PC-3 (cell line): ENCODE measurements around the gene PREP. TPM values are rescaled to one million over a fixed set of nuclear protein-coding genes. Genes with fewer than 3 reads are reported as not detected.
A peak's percentile ranks its signal among the peaks of the same experiment; 100 is the strongest.

Experiments used
- ATAC-seq: fragments of 200-7000 bp; cut with Tn5 transposase; 2 replicates; pipeline ENCODE4 v1.9.1; 2020; ENCODE audit warnings: mild to moderate bottlenecking, moderate library complexity
- BruUV-seq: library from RNA; stranded (reverse); fragments of 400-500 nt; replicated peaks from 2 replicates; lab custom pipeline; 2021; lab: Mats Ljungman, UMichigan
- CTCF ChIA-PET: fragments of 300-600 bp; sonication (Branson Sonifier 250); formaldehyde crosslinking; loops from one replicate; lab custom pipeline; 2022; ENCODE audit warnings: antibody characterized with exemption; lab: Charles Lee
- POLR2A ChIA-PET: fragments of 300-600 bp; sonication (Branson Sonifier 250); formaldehyde crosslinking; loops from one replicate; lab custom pipeline; 2022; ENCODE audit warnings: antibody characterized with exemption; ENCODE audit not compliant: unreplicated experiment; lab: Charles Lee
- DNase-seq: peaks from one replicate; pipeline ENCODE4 v3.0.0-alpha.2; 2015
- H2AFZ ChIP-seq: fragments of 300-600 bp; sonication (generic); 2 replicates; pipeline ENCODE4 v1.6.0; 2016; ENCODE audit warnings: antibody characterized with exemption, low read length
- H3F3A ChIP-seq: fragments of 300-600 bp; sonication (generic); one replicate; pipeline ENCODE4 v1.6.0; 2017; ENCODE audit warnings: antibody characterized with exemption, low read length, control low read depth, mild to moderate bottlenecking; ENCODE audit not compliant: unreplicated experiment
- H3K27ac ChIP-seq: fragments of 300-600 bp; sonication (generic); 2 replicates; pipeline ENCODE4 v1.5.1; 2016; ENCODE audit warnings: mild to moderate bottlenecking, low read length
- H3K27me3 ChIP-seq: fragments of 300-600 bp; sonication (generic); 2 replicates; pipeline ENCODE4 v1.6.1; 2016; ENCODE audit warnings: low read length, mixed read lengths
- H3K36me3 ChIP-seq: fragments of 300-600 bp; sonication (generic); 2 replicates; pipeline ENCODE4 v1.6.1; 2016; ENCODE audit warnings: low read depth, mixed run types, low read length, mixed read lengths
- H3K4me1 ChIP-seq: fragments of 300-600 bp; sonication (generic); 2 replicates; pipeline ENCODE4 v1.5.1; 2016; ENCODE audit warnings: low read length; ENCODE audit not compliant: insufficient read depth
- H3K4me2 ChIP-seq: fragments of 300-600 bp; sonication (generic); 2 replicates; pipeline ENCODE4 v1.6.0; 2016; ENCODE audit warnings: low read length
- H3K4me3 ChIP-seq: fragments of 300-600 bp; sonication (generic); 2 replicates; pipeline ENCODE4 v1.5.1; 2016; ENCODE audit warnings: mild to moderate bottlenecking, low read length, mixed read lengths
- H3K79me2 ChIP-seq: fragments of 300-600 bp; sonication (generic); 2 replicates; pipeline ENCODE4 v1.6.1; 2017; ENCODE audit warnings: low read length, mixed read lengths
- H3K9ac ChIP-seq: fragments of 300-600 bp; sonication (generic); 2 replicates; pipeline ENCODE4 v1.6.0; 2016; ENCODE audit warnings: mild to moderate bottlenecking, low read length
- H3K9me2 ChIP-seq: fragments of 300-600 bp; sonication (generic); replicated peaks from 2 replicates; pipeline ENCODE4 v1.6.1; 2016; ENCODE audit warnings: mixed run types, low read length, mixed read lengths
- H3K9me3 ChIP-seq: fragments of 300-600 bp; sonication (generic); 2 replicates; pipeline ENCODE4 v1.6.1; 2016; ENCODE audit warnings: low read length, mixed read lengths
- H4K20me1 ChIP-seq: fragments of 300-600 bp; sonication (generic); 2 replicates; pipeline ENCODE4 v1.6.1; 2016; ENCODE audit warnings: low read length, mixed read lengths
- CTCF ChIP-seq: fragments of 300-600 bp; sonication (generic); conservative IDR thresholded peaks from 2 replicates; pipeline ENCODE4 v1.5.1; 2017; ENCODE audit warnings: antibody characterized with exemption, low read depth, mild to moderate bottlenecking, low read length
- EZH2 ChIP-seq: fragments of 300-600 bp; sonication (generic); IDR thresholded peaks from one replicate; pipeline ENCODE4 v1.6.1; 2017; ENCODE audit warnings: antibody characterized with exemption, mild to moderate bottlenecking, low read length; ENCODE audit not compliant: unreplicated experiment
- EZH2phosphoT487 ChIP-seq: fragments of 300-600 bp; sonication (generic); IDR thresholded peaks from 2 replicates; pipeline ENCODE4 v1.6.1; 2018; ENCODE audit warnings: mild to moderate bottlenecking, antibody characterized with exemption, low read length, borderline replicate concordance
- intact Hi-C: fragments of 100-400 bp; cut with micrococcal nuclease; formaldehyde crosslinking; loops from 2 replicates; pipeline ENCODE4 v1.9.0; 2023
- total RNA-seq: library from RNA; depleted of rRNA; stranded (reverse); fragments of >200 nt; gene quantifications from 2 replicates; pipeline ENCODE4 v1.2.3, GENCODE V29; 2014

The PREP gene
- total RNA-seq, 1 experiment from 2014 or later, result 16.9 TPM

DNA sequence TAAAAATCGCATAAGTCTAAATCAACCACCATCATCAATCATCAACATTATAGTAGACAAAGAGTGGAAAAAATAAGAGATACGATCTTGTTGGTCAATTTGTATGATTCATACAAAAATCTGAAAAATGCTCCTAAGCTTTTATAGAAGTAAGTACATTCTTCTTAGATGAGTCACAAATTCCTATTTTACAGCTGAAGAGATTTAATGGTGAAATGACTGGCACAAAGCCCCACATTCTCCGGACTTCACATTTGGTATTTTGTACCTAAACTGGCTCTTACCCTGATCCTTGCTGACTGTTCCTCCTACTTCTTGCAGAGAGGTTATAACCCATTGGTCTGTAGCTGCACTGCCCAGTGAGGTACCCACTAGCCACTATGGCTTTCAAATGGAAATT lies 29.9 kb upstream of the PREP start:
- H3K36me3 ChIP-seq, result no peaks in the 10 kb centered on the region
- intact Hi-C loops, result loop anchor here (2.0 to 10.0 kb wide), 7 partner anchors 50 to 870 kb away; no protein-coding TSS in a partner anchor
- H3K27me3 ChIP-seq, result no peaks in the 10 kb centered on the region
- H3K4me1 ChIP-seq, result peaks cover 46% of the 10 kb centered on the region
- TF ChIP-seq EZH2phosphoT487, result no peak
- no peak for TF ChIP-seq EZH2
- no peak for TF ChIP-seq CTCF
- H3K79me2 ChIP-seq, result no peaks in the 10 kb centered on the region
- H3K4me3 ChIP-seq, result no peak overlapping the region
- CTCF ChIA-PET, result interaction anchor here (0.5 to 1.0 kb wide), 3 partner anchors 51 to 919 kb away, joined by 3 to 6 read pairs (median 6); no protein-coding TSS in a partner anchor
- POLR2A ChIA-PET, result no interaction called here
- H3K9me3 ChIP-seq, result no peaks in the 10 kb centered on the region
- H3K4me2 ChIP-seq, result peak overlapping the region; percentile 73
- H3F3A ChIP-seq, result peaks cover 4% of the 10 kb centered on the region
- ATAC-seq (peak; percentile 63), DNase-seq (peak; percentile 93)
- no peak overlapping the region for H2AFZ ChIP-seq
- no peak overlapping the region for H3K9ac ChIP-seq
- H4K20me1 ChIP-seq, result no peaks in the 10 kb centered on the region
- no TSS peak for BruUV-seq
- no peaks in the 10 kb centered on the region for H3K9me2 ChIP-seq
- H3K27ac ChIP-seq, result peak overlapping the region; percentile 41

DNA sequence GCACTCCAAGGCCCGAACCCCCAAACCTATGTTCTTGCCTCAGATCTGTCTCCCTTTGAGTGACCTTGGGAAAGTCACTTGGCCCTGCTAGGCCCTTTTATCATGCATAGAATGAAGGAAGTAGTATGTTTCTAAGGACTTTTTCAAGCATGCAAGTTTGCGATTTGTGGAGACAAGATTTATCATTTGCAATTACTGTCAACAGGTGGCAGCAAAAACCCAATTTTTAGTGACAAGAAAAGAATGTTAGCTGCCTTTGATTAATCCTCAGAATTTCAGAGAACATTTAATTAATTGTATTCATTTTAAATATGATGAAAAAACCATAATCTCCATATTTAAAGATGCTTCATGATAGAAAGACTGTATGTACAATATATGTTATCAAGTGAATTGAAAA lies 28.3 kb upstream of the PREP start:
- Histone ChIP-seq H3K4me1 (peaks cover 51% of the 10 kb centered on the region), H3K9me2 (no peaks in the 10 kb centered on the region), H3K4me3 (no peak overlapping the region), H3K27ac (no peak overlapping the region), H3F3A (peaks cover 4% of the 10 kb centered on the region), H4K20me1 (no peaks in the 10 kb centered on the region), H2AFZ (0 out of 2 replicates have a peak overlapping the region, but pooled peaks have one; percentile 24), H3K27me3 (no peaks in the 10 kb centered on the region), H3K79me2 (no peaks in the 10 kb centered on the region), H3K4me2 (peak overlapping the region; percentile 14; the same call in 1 of the 2 replicates), H3K36me3 (no peaks in the 10 kb centered on the region), H3K9ac (no peak overlapping the region), H3K9me3 (no peaks in the 10 kb centered on the region)
- intact Hi-C loops, result loop anchor here (1.0 to 10.0 kb wide), 7 partner anchors 164 to 871 kb away; no protein-coding TSS in a partner anchor
- BruUV-seq, result no TSS peak
- ChIA-PET CTCF (interaction anchor here (0.6 kb wide), 2 partner anchors 43 to 561 kb away, joined by 3 read pairs; no protein-coding TSS in a partner anchor), POLR2A (interaction anchor here (0.6 kb wide), 1 partner anchor 653 kb away, joined by 4 read pairs; no protein-coding TSS in a partner anchor)
- ATAC-seq, result no peak
- TF ChIP-seq CTCF (peak; percentile 65), EZH2 (no peak)
- peak; percentile 75 for DNase-seq

- intact Hi-C loops, result loop anchor here (1.0 to 10.0 kb wide), 7 partner anchors 164 to 872 kb away; no protein-coding TSS in a partner anchor
- ChIA-PET CTCF (no interaction called here), POLR2A (interaction anchor here (0.6 kb wide), 1 partner anchor 654 kb away, joined by 4 read pairs; no protein-coding TSS in a partner anchor)
- DNase-seq, result no peak
- H3K4me2 ChIP-seq, result peak overlapping the region; percentile 14; the same call in 1 of the 2 replicates
- peaks cover 4% of the 10 kb centered on the region for H3F3A ChIP-seq
- TF ChIP-seq EZH2phosphoT487 (no peak), EZH2 (no peak), CTCF (no peak)
- H2AFZ ChIP-seq, result no peak overlapping the region
- no peak overlapping the region for H3K9ac ChIP-seq
- H3K9me3 ChIP-seq, result no peaks in the 10 kb centered on the region
- H3K27ac ChIP-seq, result no peak overlapping the region
- no peak for ATAC-seq
- H3K9me2 ChIP-seq, result no peaks in the 10 kb centered on the region
- no peak overlapping the region for H3K4me3 ChIP-seq
- peaks cover 51% of the 10 kb centered on the region for H3K4me1 ChIP-seq
- H3K27me3 ChIP-seq, result no peaks in the 10 kb centered on the region
- no peaks in the 10 kb centered on the region for H4K20me1 ChIP-seq
- no peaks in the 10 kb centered on the region for H3K79me2 ChIP-seq
- no TSS peak for BruUV-seq
- H3K36me3 ChIP-seq, result no peaks in the 10 kb centered on the region
Observed at GRCh38 chr6:105430685-105431084, 27.8 kb upstream of the PREP start.
